ENCODE results near the gene GNAL.
A peak's percentile ranks its signal among the peaks of the same experiment; 100 is the strongest.

Gene GNAL

DNA sequence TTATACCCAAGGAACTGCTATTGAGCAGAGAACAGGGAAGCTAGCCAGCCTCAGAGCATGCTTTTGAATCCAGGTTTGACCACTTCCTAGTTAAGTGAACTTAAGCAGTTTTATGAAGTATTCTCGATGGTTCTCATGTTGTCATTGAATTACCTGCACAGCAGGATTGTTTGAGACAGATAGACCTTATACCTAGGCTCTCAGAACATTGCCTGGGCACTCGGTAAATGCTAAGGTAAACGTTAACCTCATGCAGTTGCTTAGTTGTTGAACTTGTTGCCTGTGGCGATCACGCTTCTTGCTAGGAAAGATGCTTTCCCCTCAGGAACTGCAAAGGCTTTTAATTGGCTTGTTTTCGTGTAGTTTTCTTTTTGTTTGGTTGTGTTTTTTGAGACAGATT lies 128.2 kb downstream of the GNAL start:
- DNase-seq = no peak

DNA sequence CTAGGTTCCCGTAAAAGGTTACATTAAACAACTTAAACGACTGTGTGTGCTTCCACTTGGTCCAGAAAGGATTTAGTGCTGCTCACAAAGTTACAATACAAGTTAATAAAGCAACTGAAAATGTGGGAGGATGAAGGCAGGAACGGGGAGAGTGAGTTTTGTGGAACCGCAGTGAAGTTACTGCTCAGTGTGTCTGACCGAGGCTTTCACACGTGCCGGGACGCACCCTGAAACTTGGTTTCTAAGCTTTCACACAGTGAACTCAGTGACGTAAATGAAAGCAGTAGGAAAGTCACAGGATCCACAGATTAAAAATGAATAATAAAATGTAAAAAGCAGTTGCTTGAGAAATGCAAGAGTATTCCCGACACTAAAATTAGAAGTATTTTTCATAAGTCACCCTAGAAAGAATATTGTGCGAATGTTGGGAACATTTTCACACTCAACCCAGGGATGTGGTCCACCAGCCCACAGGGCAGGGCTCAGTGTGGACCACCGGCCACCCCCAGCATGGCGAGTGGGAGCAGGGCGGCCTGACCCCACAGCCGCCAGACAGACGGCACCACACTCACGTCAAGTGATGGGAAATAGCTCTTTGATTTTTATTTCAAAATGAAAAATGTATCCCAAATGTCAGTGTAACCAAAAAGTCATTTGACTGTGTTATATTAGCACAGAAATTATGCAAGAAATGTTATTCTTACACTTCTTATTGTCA lies 129.6 kb downstream of the GNAL start:
- DNase-seq = no peak

GRCh38 chr18:11819938-11820337 lies 130.9 kb downstream of the GNAL start:
- DNase-seq = no peak

DNA sequence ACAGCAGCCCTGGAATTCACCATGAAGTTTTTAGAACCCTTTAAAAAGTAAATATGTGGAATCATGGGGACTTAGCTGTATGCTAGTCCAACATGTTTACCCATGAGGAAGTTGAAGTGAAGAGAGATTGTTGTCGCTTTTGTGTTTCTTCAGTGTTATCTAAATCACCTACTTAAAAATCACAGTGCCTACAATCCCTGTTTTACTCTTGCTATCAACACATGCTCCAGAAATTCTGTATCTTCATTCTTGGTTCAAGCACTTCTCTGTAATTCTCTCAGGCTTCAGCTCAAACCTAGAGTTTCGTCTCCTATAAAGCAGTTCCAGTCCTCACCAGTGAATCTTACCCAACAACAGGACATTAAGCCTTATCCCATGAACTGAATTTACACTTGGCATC lies 131.6 kb downstream of the GNAL start:
- no peak for DNase-seq

DNA sequence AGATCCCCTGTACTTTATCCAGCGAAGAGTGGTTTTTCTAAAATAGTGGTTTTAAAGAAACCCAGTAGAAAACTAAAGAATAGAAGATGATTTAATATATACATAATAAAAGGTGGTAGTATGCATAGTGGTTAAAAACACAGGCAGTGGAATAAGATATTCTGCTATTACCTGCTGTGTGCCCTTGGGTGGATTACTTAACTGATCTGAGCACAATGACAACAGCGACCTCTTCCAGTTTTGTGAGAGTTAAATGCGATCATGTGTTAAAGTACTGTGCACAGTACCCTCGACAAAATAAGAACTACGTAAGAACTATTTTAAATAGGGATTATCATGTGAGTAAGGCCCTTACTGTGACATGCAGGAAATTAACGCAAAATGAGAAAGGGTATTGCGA lies 132.1 kb downstream of the GNAL start:
- no peak for DNase-seq

DNA sequence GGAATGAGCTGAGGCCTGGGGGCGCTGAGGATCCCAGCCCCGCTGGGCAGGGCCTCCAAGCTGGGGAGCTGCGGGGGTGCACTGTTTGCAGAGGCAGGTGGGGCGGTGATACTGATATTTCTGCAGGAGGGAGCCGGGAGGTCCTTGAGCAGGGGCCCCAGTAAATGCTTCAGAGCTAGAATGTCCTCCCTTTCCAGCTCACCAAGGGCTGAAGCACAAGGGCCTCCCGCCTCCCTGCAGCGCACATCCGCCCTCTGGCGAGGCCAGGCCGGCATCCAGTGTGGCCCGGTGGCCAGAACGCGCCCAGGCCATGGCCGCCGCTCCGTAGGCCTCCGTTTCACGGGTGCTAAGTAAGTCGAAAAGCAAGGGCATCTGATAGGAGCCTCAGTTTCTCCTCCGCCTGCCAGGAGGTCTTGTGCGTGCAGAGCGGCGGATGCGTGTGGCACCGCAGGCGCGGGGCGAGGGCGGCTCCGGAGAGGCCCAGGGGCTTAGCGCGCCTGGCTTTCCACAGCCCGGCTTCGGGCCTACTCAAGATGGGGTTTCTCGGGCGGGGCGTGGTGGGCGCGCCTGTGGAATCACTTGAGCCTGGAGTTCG lies 132.7 kb downstream of the GNAL start:
- DNase-seq = no peak

DNA sequence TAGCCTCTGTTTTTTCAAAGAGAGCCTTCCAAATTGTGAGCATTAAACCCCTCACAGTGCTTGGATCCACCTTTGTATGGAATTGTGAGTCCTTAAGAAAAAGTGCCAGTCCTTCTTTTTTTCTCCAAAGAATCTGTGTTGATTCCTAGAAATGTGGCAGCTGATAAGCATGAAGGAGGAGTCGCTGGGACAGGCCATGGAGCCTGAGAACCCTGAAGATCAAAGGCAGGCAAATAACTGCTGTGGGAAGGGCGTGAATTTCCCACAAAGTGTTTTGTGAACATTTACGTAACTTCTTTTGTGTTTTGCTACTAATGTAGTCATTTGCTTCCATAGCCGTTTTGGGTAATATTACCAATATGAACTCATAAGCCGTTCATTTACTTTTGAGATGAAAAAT lies 134.5 kb downstream of the GNAL start:
- no peak for DNase-seq

- no peak for DNase-seq
Observed at GRCh38 chr18:11826836-11827235, 137.8 kb downstream of the GNAL start.

- DNase-seq = no peak
Observed at GRCh38 chr18:11828786-11829432, 139.8 kb downstream of the GNAL start.

GRCh38 chr18:11830585-11830984 lies 141.5 kb downstream of the GNAL start:
- no peak for DNase-seq

- DNase-seq = no peak
Observed at GRCh38 chr18:11831921-11832320, 142.9 kb downstream of the GNAL start.

GRCh38 chr18:11834772-11835171 lies 145.7 kb downstream of the GNAL start:
- no peak for DNase-seq

- no peak for DNase-seq
Observed at GRCh38 chr18:11839556-11839955, 150.5 kb downstream of the GNAL start.

- DNase-seq = no peak
Observed at GRCh38 chr18:11840493-11840892, 151.4 kb downstream of the GNAL start.

- no peak for DNase-seq
Observed at GRCh38 chr18:11842562-11842961, 153.5 kb downstream of the GNAL start.

DNA sequence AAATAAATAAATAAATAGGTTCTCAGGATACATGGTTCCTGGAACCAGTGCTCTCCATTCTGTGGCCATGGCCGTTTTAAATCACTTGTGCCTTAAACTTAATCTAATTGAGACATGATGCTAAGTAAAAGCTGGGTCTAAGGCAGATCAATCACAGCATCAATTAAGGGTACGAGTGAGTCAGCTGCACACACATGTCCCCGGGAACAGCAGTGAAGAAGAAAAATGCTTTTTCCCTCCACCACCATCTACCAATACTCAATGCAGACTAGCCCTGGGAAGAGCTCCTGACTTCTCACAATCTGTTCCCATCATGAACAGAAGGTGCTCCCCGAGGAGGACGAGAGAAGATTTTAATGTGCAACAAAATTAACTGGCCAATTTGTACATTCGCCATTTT lies 155.4 kb downstream of the GNAL start:
- DNase-seq = no peak

DNA sequence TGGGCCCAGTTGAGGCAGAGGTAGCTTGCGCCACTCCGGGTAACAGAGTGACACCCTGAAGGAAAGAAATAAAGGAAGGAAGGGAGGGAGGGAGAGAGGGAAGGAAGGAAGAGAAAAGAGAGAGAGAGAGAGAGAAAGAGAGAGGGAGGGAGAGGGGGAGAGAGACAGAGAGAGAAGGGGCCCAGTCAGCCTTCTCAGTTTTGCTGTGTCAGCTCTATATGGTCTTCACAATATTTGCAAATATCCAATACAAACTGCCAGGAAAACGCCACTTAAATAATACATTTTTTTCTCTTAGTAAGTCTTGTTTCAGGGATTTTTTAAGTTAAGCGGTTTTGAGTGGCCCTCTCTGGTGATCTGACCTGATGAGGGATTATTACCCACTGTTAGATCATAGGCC lies 156.6 kb downstream of the GNAL start:
- DNase-seq = no peak

- no peak for DNase-seq
Observed at GRCh38 chr18:11847811-11848210, 158.7 kb downstream of the GNAL start.

- DNase-seq = no peak
Observed at GRCh38 chr18:11849279-11849678, 160.2 kb downstream of the GNAL start.

- peak; percentile 21 to 46 for DNase-seq
Observed at GRCh38 chr18:11849841-11850634, 161.0 kb downstream of the GNAL start.

- DNase-seq = no peak
Observed at GRCh38 chr18:11850821-11851145, 161.7 kb downstream of the GNAL start.

GRCh38 chr18:11851146-11851805 lies 162.2 kb downstream of the GNAL start, which contains the start of gene CHMP1B:
CHMP1B (plus strand) TSS chr18:11851413; CDS start chr18:11851512, 99 bp downstream.
- peak; percentile 95 to 97 for DNase-seq

DNA sequence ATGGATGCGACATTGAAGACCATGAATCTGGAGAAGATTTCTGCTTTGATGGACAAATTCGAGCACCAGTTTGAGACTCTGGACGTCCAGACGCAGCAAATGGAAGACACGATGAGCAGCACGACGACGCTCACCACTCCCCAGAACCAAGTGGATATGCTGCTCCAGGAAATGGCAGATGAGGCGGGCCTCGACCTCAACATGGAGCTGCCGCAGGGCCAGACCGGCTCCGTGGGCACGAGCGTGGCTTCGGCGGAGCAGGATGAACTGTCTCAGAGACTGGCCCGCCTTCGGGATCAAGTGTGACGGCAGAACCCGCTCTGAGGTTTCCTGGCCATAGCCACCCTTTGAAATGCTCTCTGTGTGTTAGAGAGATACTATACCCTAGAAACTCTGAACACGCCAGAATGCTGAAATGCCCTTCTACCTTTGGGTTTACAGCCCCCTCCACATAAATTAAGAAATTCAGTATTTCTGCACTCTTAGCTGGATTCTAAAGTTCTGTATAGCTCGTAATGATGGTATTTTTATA lies 162.8 kb downstream of the GNAL start:
- DNase-seq = peak; percentile 6 to 33
